ENCODE data around the gene RAB3GAP2.

DNA sequence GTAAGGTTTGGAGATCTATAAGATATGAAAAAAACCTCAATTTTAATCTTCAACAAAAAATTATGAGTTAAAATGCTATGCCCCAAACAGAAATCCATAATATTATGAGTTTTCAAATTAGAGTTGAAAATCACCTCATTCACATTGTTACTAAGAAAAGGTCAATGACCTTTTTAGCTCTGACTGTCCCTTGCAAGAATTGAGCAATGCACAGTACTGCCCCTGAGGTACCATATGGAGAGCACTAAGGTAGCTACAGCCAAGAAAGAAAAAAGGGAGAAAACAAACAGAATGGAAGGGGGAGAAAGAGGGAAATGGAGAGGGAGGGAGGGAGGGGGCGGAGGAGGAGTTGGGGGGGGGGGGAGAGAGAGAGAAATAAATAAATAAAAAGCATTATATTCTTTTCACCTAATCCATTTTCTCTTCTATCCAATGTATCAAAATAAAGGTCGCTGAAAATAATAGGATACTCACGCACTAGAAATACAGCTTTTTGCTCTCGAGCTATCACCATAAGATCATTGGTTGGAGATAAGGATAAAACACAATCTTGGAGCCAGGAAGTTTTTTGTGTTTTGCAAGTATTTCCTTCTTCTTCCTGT lies 58.8 kb downstream of the RAB3GAP2 start:
- TF ChIP-seq, protein P1, sequence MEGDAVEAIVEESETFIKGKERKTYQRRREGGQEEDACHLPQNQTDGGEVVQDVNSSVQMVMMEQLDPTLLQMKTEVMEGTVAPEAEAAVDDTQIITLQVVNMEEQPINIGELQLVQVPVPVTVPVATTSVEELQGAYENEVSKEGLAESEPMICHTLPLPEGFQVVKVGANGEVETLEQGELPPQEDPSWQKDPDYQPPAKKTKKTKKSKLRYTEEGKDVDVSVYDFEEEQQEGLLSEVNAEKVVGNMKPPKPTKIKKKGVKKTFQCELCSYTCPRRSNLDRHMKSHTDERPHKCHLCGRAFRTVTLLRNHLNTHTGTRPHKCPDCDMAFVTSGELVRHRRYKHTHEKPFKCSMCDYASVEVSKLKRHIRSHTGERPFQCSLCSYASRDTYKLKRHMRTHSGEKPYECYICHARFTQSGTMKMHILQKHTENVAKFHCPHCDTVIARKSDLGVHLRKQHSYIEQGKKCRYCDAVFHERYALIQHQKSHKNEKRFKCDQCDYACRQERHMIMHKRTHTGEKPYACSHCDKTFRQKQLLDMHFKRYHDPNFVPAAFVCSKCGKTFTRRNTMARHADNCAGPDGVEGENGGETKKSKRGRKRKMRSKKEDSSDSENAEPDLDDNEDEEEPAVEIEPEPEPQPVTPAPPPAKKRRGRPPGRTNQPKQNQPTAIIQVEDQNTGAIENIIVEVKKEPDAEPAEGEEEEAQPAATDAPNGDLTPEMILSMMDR (IDR thresholded peaks at IDR 0.05): no peak
- TF ChIP-seq POLR2A (IDR thresholded peaks at IDR 0.05): no peak

Measured in gastroesophageal sphincter (tissue), 3 donors.